Activated CD4-positive, alpha-beta T cell treated with anti-CD3 and anti-CD28 coated beads for 4 hours (primary cell): ENCODE data around the gene PPFIA2.
"Not testable (repeated sequence)": the region's sequence is repeated elsewhere in the genome, so short reads cannot be mapped to it uniquely, and the experiment has no call there.

Experiments
- DNase-seq, 2 donors: peaks; one replicate each; pipeline ENCODE4 v3.0.0-alpha.2; 2020

The PPFIA2 gene

GRCh38 chr12:81255456-81255855, 503.7 kb downstream of the PPFIA2 start:
- DNase-seq: no peak

GRCh38 chr12:81253360-81253759, 505.8 kb downstream of the PPFIA2 start:
- no peak for DNase-seq

- DNase-seq: no peak
Observed at GRCh38 chr12:81252228-81252627, 506.9 kb downstream of the PPFIA2 start.

DNA sequence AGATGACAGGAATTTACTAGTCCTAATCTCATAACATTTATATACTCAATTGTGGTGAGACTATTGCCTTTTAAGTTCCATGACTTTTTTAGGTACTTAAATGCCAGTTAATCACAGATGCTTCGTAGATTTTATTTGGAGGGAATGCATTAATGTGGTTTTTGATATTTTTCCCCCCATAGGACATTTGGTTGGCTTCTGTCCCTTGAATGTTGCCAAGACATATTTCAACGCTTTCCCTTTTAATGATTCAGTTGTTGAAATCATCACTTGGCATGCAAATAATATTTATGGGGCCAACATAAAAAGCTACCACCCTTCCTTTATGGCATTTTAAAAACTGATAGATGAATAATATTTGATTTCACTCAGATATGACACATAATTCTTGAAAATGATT, 509.2 kb downstream of the PPFIA2 start:
- DNase-seq: no peak

GRCh38 chr12:81245907-81246570, 513.1 kb downstream of the PPFIA2 start:
- no peak for DNase-seq

- no peak for DNase-seq
Observed at GRCh38 chr12:81245458-81245857, 513.7 kb downstream of the PPFIA2 start.

DNA sequence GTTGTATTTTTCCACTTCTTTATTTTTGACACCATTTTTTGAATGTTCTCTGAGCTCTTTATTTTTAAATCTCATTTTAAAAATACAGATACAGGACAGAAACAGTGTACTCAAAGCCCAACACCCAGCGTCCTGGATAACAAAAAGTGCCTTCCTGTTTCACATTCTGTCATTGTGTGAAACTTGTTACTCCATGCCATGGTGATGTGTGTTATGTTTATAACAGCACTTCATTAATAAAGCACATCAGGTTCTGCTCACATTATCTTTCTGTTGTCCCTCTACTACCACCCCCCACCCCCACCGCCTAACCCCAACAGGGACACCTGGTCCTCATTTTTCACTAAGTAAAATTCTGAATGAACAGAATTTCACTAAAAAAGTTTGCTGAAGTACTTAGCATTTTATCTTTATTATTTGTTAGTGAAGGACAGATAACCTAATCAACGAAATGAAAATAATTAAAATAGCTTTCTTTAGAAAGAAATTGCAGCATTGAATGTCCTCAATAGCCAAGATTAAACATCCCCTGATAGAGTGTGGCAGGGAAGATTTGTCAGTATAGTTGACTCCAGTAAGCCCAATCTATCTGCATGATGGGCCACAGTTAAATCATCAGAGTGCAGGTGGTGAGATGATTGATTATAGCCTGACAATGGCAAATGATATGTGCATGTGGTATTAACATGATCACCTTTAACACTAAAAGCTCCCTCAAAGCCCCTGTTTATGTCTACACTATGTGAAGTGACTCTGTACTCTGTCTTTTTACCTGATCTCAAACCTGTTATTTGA, 527.4 kb downstream of the PPFIA2 start:
- no peak for DNase-seq

DNA sequence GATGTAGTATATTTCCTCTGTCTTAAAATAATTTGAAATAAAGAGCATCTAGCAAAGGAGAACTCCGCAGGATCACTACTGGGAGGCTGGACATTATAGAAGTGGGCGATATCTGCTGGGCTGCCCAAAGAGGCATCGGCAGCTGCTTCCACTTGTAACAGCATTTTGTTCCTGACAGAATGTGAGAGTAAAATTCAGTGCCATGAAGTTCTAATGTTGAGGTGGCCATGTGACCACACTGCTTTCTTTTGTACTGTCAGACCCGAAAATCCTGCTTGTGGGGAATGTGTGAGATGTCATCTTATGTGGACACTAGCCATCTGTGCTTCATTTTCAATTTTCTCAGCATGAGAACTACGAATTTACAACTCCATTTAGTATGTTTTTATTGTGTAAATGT, 529.4 kb downstream of the PPFIA2 start:
- no peak for DNase-seq

GRCh38 chr12:81224626-81225025, 534.5 kb downstream of the PPFIA2 start:
- no peak for DNase-seq

DNA sequence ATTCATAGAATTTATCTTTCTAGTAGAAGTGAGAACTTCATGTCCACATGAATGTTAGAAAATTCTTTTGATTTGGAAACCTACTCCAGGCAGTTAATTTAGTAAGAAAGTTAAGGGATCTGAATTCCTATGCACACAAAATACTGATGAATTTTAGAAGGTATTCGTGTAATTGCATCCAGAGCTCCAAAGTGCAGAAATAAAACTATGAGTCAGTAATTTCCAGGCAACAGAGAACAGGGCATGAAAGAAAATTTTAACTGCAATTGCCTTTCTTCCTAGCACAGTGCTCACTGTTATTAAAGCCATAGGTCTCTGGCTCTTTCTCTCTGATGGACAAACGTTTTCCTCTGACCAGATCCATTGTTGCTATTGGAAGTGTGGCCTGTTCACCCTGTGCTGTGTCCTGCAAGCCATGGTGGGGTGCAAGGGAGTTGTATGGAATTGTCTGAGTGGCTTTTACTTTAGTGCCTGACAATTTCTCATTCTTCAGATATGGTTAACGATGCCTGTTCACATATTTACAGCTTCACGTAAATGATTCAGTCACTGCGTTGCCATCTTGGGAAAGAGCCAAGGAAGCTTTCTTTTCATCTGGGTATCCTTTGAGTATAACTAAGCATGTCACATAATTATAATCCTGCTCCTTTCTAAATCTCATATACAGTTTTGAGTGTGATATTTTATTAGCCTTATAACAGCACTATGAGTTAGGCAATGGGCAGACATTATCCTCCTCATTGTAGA, 536.1 kb downstream of the PPFIA2 start:
- no peak for DNase-seq

DNA sequence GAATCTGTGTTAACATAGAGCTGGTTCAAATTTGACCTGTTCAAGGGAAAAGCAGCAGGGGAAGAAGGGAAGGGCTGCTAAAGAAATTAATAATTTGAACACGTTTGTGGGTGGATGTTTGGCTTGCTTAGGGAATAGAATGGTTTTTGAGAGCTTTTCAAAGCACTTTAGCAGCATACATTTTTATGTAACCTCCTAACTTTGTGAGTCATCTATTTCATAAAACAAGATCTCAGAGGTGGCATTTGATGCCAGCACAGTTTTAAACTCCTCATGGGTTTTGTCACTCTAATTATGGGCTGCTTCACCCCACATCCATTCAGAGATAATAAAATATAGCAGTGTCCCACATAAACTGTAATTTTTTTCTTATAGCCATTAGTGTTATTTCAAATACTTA, 537.5 kb downstream of the PPFIA2 start:
- no peak for DNase-seq

DNA sequence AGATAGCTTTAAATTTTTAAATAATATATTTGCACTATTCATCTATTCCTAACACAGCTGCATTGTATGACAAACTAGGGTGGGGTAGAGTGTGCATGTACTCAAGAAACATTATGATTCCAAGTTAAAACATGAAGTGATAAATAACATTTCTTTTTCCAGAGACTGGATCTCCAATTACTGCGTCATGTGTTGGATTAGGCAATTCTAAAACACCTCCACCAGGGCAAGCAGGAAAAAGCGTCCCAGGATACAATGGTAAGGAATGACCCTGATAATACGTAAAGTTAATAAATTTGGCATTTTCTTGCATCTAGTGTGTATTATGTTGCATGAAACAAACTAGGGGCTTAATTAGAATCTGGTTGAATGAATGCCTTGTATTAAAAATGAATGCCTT, 542.4 kb downstream of the PPFIA2 start:
- no peak for DNase-seq

DNA sequence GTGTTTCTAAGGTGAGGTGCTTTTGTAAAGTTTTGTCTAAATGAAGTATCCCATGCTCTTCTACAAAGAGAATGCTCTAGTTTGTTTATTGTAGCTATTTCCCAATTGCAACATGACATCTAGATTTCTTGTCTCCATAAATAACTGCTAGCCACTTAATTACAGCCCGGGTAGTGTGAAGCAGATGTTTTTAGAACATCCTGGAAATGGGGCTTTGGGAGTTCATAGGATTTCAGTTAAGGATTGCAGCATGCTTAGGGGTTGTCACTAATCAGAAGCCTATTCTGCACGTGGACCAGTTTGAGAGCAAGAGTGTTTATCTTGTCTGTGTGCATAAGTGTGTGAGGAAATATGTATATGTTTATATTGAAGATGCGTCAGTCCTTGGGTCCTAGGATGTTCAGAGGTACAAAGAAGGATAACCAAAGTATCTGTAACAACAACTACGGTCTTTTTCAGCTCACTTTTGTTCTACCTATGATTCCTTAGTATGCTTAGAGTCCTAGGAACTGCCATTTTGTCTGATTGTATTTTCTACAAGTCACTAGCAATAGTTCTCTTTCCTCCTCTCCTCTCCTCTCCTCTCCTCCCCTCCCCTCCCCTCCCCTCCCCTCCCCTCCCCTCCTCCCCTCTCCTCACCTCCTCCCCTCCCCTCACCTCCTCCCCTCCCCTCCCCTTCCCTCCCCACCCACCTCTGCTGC, 546.0 kb downstream of the PPFIA2 start:
- DNase-seq: no peak

DNA sequence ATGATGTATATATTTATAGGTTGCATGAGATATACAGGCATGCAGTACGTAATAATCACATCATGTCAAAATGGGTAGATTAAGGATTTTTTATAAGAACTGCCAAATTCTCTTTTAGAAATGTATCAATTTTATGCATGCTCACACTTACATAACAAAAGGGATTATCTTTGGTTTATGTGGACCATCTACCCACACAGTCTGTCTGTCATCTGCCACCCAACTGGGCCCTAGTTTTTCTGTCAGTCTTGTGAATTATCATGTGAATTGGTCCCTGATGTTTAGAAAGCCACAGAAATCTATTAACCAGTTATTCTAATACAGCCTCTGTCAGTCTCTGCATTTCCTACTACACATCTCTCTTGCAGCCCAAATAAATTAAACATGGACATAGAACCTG, 547.8 kb downstream of the PPFIA2 start:
- no peak for DNase-seq

DNA sequence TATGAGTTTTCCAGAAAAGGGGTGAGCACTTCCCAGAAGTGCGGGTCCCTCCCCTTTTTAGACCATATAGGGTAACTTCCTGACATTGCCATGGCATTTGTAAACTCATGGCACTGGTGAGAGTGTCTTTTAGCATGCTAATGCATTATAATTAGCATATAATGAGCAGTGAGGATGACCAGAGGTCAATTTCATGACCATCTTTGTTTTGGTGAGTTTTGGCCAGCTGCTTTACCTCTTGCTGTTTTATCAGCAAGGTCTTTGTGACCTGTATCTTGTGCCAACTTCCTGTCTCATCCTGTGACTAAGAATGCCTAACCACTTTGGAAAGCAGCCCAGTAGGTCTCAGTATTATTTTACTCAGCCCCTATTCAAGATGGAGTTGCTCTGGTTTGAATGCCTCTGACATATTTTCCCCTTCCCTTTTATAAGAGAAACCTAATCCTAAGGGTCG, 549.4 kb downstream of the PPFIA2 start:
- DNase-seq: not testable (repeated sequence)

- DNase-seq: no peak
Observed at GRCh38 chr12:81209012-81209411, 550.1 kb downstream of the PPFIA2 start.

- no peak for DNase-seq
Observed at GRCh38 chr12:81208187-81208911, 550.8 kb downstream of the PPFIA2 start.
